ENCODE data around the gene ZNF638.

DNA sequence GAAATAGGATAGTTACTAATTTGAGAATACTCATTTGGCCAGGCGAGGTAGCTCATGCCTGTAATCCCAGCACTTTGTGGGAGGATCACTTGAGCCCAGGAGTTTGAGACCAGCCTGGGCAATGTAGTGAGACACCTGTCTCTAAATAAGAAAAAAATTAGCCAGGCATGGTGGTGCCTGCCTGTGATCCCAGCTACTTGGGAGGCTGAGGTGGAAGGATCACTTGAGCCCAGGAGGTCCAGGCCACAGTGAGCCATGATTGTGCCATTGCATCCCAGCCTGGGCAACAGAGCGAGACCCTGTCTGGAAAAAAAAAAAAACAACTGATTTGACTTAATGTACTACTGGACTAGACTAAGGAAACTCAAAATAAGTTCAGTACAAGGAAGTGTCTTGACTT, 32.7 kb upstream of the ZNF638 start:
- TF ChIP-seq, protein P1, sequence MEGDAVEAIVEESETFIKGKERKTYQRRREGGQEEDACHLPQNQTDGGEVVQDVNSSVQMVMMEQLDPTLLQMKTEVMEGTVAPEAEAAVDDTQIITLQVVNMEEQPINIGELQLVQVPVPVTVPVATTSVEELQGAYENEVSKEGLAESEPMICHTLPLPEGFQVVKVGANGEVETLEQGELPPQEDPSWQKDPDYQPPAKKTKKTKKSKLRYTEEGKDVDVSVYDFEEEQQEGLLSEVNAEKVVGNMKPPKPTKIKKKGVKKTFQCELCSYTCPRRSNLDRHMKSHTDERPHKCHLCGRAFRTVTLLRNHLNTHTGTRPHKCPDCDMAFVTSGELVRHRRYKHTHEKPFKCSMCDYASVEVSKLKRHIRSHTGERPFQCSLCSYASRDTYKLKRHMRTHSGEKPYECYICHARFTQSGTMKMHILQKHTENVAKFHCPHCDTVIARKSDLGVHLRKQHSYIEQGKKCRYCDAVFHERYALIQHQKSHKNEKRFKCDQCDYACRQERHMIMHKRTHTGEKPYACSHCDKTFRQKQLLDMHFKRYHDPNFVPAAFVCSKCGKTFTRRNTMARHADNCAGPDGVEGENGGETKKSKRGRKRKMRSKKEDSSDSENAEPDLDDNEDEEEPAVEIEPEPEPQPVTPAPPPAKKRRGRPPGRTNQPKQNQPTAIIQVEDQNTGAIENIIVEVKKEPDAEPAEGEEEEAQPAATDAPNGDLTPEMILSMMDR (IDR thresholded peaks at IDR 0.05) = no peak
- no peak for TF ChIP-seq POLR2A (IDR thresholded peaks at IDR 0.05)
